Inflammatory macrophage treated with lipopolysaccharide for 1 hour (primary cell): ENCODE data around the gene MAL.

Experiments used
- DNase-seq, 2 donors: peaks; one replicate each; pipeline ENCODE4 v3.0.0-alpha.2; 2020 to 2022

MAL gene

DNA sequence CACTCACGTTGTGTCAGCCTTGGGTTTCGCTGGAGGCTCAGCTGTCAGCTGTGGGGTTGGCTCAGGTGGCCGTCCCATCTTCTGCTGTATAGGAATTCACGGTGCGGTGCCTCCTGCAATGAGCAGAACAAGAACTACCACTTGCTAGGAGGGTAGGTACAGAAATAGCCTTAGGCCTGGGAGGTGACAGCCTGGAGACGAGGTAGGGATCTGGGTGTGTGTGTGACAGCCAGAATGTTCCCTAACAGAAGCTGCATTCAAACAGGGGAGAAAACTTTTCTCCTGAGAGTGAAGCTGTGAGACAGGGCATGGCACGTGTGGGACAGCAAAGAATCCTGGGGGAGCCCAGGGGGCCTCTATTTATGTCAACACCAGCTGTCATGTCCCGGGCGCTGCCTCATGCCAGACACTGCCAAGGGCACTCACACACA lies 8.4 kb upstream of the MAL start:
- no peak for DNase-seq

DNA sequence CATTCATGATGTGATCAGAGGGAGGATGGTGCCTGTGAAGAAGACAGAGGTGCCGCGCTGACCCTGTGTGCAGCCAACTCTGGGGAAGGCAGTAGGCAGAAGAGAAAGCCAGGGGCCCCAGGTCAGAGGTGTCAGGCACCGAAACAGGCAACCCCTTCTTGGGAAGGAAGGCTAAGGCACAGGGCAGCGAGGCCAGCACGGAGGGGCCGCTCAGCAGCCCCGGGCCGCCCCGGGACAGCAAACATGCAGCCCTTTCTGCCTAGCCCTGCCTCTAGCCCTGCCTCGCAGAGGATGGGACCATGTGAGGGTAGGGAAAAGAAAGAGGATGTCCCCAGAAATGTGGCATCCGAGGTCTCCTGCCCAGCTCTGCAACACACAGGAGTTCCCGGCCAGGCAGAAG lies 7.7 kb upstream of the MAL start:
- no peak for DNase-seq

GRCh38 chr2:95018301-95018700 lies 7.2 kb upstream of the MAL start:
- DNase-seq, result no peak

DNA sequence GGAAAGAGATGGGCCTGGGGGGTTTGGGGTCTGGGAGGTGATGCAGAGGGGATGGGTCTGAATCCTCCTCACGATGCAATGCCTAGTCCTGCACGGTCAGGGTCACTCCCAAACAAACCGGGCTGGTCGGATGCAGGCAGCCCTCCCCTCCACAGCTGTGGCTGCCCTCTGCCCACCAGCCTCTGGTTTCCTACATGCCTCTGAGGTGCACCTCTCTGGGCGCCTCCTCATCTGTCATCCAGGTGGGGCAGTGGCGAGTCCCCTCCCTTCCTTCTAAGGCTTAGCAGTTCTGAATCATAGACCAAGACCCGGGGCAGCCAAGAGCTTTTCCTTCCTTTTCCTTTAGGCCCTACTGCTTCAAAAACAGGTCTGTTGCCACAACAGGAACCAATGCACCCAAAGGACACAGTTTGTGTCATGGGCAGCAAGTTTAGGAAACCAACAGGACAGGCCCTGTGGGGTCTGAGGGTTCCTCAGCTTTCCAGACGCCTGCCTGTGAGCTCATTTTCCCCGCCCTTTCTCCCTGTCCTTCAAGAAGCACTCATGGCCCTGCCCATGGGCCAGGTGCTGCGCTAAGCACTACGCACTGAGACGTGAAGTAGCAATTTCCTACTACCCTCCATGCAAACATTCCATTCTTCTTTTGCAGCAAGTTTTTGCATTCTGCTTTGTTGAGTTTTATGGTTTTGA lies 6.5 kb upstream of the MAL start:
- no peak for DNase-seq

- DNase-seq, result no peak
These were observed 5.9 kb upstream of the MAL start for GRCh38 chr2:95019572-95019971.

DNA sequence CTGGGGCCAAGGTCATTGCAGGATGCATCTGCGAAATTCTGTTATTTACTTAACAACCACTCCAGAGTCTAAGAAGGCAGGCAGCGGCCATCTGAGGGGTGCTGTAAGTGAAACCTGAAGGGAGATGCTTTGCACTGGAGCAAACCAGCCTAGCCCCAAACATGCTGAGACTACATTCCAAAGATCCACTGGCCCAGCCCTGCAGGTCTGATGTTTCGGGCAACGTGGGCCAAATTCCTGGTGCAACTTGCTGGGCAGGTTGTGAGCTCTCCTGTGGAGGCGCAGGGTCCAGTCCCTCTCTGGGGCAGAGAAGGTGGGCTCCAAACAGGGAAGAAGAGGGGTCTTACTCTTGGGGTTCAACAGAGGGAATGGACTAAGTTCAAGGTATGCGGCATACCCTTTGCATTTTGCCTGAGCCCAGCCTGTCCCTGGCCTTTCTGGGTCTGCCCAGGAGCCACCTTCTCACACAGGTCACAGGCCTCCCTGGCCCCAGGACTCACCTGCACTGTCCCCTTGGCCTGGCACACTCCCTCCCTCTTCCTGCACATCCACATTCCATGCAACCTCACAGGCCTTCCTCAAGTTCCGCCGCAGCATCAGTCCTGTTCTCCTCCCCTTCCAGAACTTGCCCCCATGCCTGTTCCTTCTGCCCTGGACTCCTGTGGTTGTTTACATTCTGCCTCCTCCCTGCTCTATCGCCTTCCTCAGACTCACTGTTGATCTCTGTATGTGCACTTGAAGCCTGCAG lies 5.1 kb upstream of the MAL start:
- DNase-seq, result no peak

DNA sequence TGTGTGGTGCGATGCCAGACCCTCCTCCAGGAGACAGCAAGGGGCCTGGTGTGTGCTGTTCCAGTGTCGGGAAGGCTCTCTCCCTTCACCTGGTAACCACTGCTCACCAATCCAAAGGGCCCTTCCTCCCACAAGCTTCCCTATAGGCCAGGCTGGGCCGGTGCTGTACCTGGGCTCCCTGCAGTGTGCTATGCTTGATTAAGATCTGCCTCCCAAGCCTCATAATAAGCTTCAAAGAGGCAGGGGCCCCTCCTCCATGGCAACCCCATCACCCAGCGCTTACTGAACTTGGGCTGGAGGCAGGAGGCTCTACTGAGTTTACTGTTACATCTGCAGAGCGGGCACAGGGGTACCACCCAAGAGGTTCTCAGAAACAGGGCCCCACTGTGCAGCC lies 4.5 kb upstream of the MAL start:
- no peak for DNase-seq

- DNase-seq, result no peak
These were observed 3.7 kb upstream of the MAL start for GRCh38 chr2:95021847-95022246.

DNA sequence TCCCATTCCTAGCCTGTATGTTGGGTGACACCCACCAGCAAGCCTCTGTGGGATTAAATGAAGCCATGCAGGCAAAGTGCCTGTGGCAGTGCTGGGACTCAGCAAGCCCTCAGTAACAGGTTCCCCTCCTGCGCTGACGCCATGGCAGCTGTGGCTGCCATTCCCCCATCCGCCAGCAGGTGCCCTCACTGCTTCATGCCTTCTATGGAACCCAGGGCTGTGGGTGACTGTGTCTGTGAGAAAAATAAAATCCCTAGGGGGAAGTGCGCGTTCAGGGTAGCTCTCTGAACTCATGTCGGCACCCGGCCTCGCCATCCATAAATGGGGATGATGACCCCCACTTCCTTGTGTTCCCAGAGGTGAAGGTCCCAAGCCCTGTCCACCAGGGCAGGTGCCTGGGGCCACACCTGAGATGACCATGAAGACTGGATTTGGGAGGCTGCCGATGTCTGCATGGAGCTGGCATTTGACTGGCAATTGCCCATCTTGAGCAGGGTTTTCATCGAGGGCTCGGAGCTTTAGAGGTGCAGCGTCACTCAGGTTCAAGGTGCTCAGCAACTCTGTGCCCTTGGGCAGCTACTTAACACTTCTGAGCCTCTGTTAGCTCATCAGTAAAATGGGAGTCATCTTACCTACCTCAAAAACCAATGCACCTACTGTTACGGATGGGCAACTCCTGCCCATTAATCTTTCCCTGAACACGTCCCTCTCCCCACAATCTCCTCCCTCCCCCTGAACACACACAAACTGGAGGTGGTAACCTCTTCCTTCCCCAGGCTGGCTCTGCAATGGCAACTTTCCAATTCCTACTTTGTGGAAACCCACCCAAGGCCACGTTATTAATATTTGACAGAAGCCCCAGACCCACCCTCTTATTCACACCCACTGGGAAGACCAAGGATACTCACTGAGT lies 2.9 kb upstream of the MAL start:
- DNase-seq, result peak; percentile 53 to 82

- no peak for DNase-seq
These were observed 2.3 kb upstream of the MAL start for GRCh38 chr2:95023222-95023597.

DNA sequence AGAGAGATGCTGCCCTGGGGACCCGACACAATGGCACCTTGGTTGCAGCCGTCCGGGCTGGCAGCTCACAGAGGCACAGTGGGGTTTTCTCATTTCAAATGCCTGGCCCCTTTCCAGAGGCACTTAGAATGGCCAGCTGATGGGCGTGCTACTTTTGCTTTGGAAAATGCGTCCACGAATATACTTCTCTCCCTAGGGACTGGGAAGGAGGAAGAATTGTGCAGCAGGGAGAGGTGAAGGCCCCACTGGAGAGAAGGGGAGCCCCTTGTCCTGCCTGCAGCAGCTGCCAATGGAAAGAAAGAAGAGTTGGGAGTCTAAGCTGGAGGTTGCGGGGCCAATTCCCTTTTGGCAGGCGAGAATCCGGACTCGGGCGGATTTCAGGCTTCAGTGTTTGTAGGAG lies 1.1 kb upstream of the MAL start:
- DNase-seq, result no peak

DNA sequence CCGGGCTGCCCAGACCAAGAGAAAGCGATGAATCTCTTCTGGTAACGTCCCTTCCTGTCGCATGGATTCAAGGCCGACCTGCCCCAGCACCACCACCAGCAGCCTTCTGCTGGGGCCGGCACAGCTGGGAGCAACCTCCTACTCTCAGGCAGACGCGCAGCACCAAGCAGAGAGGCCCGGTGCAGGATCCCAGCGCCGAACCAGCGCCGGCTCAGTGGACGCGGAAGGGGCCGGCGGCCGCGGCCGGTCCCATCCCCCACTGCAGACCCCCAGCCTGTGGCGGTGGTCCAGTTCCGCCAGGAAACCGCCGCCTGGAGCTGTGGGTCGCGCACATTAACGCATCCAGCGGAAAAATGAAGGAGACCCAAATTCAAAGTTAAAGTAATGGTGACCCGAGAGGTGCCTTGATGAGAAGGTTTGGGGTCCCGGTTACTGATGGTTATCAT lies 525 bp upstream of the MAL start:
- no peak for DNase-seq

DNA sequence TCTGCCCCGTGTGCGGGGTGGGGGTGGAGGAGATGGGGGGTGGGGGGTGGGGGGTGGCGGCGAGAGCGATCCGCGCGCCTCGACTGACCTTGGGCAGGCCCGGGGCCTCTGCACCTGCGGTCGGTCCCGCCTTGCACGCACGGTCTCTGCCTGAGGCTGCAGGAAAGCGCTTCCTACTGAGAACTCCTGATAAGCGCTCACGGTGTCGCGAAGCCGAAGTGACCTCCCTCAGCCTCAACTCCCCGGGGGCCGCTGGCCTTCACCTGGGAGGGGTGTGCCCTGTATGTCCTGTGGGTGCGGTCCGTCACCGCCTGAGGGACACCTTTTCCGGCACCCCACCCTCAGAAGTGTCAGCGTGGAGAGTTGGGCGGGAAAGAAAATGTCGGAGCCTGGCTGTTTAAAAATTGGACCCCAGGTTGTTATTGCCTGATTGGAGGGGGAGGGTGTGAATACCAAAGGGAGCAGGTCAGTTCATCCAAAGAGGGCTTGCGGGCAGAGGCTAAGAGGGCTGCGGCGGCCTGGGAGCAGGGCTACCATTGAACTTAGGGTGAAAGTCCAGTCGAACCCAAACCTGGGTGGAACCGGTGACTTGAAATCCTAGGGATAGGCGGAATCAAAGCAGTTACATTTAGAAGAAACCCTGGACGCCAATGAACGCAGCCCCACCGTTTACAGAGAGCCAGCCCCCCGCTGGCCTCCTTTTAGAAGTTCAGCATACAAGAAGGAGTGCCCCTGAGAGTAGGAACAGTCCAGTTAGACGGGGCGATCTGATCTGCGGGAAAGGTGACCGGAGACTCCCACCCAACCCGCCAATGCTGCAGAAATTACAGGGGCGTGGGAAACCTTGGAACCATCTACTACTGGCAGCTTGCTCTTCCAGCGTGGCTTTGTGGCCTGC lies 1.2 kb downstream of the MAL start:
- no peak for DNase-seq

- no peak for DNase-seq
These were observed 1.8 kb downstream of the MAL start for GRCh38 chr2:95027369-95027720.

- no peak for DNase-seq
These were observed 4.4 kb downstream of the MAL start for GRCh38 chr2:95029898-95030341.

DNA sequence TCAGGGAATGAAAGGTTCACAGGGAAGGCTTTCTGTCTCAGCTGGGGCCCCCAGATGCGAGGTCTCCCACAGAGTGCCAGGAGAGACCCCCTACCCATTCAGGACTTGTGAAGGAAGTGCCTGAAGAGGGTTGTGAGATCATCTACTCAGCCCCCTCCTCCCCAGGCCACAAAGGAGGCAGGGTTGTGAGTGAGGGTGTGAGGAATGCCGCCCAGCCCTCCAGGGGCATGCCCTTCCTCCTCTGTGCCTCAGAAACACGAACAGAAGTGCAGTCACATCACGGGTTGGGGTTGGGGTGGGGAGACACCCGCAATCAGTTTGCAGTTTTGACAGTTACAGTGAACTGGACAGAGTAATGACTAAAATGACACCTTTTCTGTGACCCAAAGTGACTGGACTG lies 5.0 kb downstream of the MAL start:
- DNase-seq, result no peak

DNA sequence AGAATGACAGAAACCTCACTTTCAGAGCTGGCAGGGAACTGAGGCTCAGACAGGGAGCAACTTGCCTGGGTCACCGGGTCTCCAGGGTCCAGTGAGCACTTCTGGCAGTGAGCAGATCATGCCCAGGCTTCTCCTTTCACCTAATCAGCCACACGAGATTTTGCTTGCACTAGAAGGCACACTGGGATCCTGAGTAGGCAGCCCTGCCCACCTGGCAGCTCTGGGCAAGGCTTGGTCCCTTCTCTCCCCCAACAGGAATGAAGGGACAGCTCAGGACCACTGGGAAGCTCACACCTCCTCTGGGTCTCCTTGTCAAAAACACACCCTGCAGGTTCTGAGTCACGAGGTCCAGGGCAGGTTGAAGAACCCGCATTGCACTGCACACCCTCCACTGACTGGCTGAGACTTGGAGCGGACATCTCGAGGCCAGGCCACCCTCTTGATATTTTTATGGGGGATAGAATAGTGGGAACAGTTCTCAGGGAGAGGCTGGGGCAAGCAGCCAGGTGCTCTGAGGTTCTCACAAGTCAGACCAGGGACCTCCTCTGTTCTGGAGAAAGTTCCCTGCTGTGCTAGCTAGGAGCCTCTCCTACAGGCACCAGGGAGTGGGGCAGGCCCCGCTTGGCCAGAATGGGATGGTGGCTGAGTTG lies 5.7 kb downstream of the MAL start:
- DNase-seq, result no peak

GRCh38 chr2:95031726-95032116 lies 6.2 kb downstream of the MAL start:
- no peak for DNase-seq

DNA sequence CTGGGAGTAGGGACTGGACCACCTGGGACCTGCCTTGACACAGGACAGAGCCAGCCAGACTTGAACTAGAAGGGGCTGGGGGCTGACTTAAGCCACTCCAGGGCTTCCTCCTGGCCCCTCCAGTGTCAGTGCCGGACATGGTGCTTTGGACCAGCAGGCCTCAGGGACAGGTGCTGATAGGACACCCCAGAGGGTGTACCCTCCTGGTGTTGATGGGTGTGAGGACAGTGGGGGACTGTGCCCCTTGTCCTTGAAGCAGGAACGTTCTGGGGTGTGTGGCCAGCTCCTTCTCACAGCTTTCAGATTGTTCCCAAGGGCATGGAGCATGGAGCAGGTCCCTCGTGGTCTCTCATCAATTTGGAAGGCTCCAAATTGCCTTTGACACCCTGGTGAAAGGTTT lies 6.8 kb downstream of the MAL start:
- DNase-seq, result no peak

DNA sequence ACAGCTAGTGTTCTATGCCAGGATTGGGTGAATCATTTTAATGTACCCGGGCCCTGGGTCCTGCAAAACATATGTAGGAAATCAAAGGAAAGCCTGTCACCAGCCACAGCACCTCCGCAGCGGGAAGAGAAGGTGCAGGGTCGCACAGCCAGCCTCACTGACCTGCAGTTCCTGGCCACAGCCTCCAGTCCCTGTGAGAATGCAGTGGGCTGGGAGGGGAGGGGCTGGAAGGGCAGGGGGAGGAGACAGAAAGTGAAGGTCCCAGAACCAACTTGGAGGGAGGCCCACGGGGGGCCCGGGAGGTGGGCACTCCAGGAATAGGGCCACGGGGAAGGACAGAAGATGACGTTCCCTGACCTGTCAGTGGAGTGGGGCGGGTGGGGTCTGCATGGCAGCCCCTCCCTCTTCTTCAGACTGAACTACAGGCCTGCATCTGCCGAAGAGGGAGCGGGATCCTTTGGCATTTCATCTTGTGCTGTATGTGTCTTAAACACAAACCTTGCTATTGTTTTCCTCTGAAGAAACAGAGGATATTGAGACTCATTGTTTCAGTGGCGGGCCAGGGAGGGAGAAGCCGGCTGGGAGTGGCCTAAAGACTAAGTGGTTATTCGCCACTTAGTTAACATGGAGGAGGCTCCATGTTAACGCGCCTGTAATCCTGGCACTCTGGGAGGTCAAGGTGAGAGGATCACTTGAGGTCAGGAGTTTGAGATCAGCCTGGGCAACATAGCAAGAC lies 7.5 kb downstream of the MAL start:
- DNase-seq, result no peak

DNA sequence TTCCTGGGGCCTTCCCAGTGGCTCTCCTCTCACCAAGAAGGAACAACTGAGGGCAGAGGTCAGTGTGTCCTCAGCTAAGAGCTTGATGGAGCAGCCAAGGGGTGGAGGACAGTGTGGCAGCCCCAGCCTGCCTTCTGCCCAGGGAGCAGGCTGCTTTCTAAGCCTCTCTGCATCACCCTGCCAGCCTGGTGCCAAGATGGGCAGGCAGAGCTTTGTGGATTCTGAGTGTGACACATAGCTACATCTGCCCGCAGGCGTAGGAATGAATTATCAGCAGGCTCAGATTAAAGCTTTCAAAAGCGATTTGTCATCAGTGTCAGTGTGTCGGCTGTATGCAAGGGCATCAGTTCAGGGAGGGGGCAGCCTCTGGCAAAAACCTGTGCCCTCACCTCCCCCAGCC lies 8.7 kb downstream of the MAL start:
- DNase-seq, result no peak
